GM12801 (cell line): Measurements from ENCODE around the gene PLCB1.

Experiments
- TF ChIP-seq, protein P1 (sequence below): IDR thresholded peaks from one replicate; pipeline ENCODE4 v1.5.1; 2011; ENCODE audit warnings: control low read depth; ENCODE audit not compliant: insufficient read length; ENCODE audit errors: extremely low read depth

PLCB1 gene

DNA sequence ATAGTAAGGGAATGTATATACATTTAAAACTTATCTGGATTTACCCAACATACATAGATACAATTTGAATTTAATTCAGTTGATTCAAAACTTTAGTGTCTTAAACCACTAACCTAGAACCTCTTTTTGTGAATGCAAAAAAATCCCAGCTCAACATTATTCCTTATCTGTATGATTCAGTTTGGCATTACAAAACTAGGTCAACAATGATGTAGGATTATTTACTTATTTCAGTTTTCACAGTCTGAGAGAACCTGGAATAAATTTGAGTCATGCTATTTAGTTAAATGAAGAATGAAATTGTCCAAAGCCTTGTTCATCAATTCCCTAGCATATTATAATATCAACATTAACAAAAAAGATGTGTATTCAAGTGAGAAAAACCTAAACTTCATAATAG, 7.4 kb upstream of the PLCB1 start:
- TF ChIP-seq, protein P1, sequence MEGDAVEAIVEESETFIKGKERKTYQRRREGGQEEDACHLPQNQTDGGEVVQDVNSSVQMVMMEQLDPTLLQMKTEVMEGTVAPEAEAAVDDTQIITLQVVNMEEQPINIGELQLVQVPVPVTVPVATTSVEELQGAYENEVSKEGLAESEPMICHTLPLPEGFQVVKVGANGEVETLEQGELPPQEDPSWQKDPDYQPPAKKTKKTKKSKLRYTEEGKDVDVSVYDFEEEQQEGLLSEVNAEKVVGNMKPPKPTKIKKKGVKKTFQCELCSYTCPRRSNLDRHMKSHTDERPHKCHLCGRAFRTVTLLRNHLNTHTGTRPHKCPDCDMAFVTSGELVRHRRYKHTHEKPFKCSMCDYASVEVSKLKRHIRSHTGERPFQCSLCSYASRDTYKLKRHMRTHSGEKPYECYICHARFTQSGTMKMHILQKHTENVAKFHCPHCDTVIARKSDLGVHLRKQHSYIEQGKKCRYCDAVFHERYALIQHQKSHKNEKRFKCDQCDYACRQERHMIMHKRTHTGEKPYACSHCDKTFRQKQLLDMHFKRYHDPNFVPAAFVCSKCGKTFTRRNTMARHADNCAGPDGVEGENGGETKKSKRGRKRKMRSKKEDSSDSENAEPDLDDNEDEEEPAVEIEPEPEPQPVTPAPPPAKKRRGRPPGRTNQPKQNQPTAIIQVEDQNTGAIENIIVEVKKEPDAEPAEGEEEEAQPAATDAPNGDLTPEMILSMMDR = no peak

DNA sequence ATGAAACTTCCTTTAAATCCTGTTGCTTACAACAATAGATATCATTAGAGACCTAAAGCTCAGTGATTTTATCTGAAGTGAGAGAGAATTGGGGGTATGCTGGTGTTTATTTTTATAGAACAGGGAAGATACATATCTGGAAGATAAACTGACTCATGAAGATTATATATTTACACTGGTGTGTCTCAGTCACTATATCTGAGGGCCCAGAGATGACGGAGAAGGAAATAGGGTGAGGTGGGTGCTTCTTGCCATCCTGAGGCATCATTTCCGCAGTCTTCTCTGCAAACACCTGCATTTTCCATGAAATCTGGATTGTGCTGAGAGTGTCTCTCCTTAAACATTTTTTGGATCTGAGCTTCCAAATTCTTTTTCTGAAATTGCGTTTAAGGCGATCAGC, 5.9 kb upstream of the PLCB1 start:
- TF ChIP-seq, protein P1 = no peak

DNA sequence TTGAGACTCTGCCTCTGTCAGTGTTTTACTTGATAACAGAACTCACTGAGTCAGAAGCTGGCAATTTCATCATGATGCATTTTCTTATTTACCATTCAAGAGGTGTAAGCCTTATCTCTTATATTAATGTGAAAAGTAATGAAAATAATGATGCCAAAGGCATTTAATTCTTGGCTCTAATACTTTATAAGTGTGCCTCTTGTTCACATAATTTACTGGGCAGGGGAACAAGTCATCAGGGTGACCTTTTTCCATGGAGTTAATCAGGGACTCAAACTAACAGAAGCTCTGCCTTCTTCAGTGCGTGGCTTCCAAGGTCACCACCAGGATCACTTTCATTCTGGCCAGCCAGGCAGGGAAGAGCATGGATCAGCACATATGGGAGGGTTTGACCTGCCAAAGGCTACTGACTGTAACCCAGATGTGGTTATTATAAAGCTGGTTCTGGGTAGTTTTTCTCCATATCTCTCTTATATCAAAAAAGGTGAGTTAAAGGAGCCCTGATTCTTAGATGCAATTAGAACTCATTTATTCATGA, 5.2 kb upstream of the PLCB1 start:
- TF ChIP-seq, protein P1 = no peak

DNA sequence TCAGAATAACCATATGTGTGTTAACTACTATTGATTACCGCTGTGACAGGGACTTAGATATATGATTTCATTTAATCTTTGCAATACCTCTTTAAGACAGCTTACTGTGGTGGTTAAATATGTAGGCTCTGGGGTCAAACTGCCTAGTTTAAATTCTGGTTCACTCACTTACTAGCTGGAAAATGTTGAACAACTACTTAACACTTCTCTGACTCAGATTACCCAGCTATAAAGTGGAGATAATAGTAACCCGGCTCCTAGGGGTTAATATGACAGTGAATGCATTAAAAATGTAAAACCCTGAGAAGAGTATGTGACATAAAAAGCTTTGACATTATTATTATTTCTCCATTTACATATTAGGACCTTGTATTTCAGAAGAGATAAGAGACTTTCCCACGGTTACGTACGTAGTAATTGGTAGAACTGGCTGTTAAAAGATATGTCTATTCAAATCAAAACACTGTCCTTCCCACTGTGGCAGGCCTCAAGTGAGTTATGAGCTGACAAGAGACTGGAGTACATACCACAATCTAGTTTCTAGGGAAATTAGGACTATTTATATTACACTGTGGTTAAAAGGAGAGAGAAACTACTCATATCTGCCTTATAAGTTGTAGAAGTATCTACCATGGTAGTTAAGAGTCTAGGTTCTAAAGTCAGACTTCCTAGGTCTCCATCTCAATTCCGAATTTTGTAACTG, 4.4 kb upstream of the PLCB1 start:
- TF ChIP-seq, protein P1 = no peak

DNA sequence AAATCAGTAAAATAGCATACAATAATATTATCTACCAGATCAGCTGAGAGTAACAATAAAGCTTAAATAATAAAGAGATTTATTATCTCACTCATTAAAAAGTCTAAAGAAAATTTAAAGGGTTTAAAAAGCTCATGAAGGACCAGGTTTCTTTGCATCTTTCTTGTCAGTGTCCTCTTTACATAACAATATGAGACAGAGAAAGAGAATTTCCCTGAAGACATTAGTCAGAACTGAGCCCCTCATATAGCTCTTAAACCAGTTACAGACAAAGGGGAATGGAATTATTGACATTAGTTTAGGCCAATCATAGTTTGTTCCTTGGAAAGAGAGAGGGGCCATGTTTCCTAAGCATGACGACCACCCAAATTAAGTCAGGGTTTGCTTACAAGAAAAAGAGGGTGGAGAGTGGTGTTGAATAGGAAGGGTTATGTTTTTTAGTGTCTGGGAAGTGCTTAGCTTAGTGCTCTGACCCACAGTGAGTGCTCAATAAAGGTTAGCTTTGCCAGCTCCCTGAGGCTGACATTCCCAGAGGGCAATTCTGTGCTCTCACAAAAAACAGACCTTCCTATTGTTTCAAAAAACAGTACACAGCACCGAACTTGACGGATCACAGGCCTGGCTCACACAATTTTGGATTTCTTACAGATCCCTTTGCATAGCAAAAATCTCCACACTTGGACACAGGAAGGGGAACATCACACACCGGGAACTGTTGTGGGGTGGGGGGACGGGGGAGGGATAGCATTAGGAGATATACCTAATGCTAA, 3.6 kb upstream of the PLCB1 start:
- TF ChIP-seq, protein P1 = no peak

DNA sequence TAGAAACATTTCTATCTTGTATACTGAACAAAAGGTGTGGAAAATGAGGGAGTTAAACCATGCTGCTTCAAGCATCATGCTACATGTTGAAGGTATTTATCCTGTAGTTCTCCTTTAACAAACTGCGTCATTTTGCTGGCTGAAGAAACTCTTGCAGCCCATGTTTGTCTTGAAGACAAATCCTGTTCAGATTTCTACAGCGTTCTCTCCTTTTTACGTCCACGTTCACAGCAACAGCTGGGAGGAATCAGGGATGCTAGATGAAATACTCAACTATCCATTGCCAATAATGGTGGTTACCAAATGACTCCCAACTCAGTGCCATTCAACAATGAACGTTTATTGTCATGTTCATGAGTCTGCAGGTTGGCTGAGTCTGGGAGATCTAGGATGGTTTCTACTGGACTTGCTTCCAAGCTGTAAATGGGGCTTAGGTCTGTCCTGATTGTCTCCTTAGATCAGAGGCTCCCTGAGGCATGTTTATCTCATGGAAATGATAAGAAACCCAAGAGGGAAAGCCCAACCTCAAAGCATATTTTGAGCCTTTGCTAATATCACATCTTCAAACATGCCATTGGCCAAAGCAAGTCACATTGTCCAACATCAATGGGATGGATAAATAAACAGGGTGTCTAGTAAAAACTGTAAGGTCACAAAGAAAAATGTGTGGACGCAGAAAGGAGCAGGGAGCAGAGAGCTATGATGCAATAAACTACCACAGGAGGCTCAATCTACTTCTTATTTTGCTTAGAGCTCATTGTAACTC, 2.7 kb upstream of the PLCB1 start:
- TF ChIP-seq, protein P1 = no peak
